Measurements from ENCODE around the gene TRIM15.

TRIM15 gene

DNA sequence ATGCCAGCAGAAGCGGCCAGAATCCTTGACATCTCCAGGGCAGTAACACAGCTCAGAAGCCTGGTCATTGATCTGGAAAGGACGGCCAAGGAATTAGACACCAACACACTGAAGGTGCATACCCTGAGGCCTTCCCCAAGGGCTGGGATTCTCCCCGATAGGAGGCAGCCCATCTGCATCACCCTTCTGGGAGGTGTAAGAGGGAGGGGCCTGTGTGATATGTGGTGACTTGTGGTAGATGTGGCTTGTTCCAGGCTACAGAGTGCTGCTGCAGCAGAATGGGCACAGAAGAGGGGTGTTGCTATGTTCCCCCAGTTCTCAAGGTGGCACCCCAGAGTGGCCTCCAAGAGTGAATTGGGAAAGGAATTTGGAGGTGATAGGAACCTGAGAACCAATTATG lies 16.2 kb upstream of the TRIM15 start:
- no peak for DNase-seq

DNA sequence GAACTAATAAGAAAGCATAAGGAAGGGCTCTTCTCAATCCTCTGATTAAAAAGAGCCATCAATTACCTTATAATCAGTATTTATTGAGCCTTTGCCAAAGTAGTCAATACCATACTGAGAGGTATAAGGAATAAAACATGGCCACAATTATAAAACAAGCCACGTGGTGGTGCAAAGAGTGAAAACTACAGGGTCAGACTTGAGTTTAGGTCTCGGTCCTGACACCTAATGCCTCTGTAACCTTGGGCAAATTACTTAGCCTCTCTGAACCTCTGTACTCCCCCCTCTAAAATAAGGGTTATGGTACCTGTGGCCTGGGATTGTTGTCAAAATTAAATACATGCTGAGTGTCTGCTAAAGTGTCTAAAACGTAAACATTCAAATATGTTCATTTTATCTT lies 14.1 kb upstream of the TRIM15 start:
- DNase-seq, result no peak

DNA sequence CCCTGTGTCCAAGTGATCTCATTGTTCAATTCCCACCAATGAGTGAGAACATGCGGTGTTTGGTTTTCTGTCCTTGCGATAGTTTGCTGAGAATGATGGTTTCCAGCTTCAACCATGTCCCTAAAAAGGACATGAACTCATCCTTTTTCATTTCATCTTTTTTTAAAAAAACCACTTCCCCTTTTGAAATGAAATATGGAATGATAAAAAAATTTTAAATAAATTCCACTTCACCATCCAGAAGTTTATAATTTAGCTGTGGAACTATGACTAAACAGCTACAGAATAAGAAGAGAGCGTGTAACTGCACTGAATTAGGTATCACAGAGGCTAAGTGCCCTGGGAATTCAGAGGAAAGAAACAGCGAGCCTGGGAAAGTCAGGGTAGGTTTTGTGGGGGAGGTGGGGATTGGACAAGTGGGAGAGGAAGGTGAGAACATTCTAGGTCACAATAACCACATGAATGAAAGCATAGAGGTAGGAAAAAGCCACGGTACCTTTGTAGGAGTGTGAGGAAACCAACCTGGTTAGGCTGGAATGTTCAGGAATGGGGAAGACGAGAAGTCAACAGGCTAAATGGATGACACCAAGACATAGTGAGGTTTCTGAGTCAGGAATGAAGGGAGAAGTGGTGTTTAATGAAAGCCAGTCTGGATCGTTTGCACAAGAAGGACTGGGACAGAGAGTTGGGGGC lies 13.3 kb upstream of the TRIM15 start:
- DNase-seq, result peak; percentile 35

- peak; percentile 26 for DNase-seq
These were observed 12.5 kb upstream of the TRIM15 start for GRCh38 chr6:30150671-30151395.

DNA sequence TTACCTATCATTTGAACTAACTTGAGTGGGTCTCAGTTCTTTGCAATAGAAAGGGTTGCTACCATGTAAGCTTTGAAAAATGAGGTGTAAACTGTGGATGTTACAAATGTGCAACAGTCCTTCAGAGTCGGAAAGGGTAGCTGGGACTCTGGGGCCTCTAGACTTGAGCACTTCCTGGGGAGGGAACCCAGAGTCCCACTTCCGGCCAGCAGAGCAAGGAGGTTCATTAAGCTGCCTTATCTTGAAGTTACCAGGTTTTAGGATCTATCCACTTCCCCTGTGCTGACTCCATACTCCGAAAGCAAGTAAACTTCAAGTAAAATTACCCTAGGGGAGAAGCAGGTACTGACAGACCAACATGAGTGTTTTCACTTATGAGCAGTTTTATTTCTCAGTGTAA lies 11.8 kb upstream of the TRIM15 start:
- no peak for DNase-seq

GRCh38 chr6:30152016-30152673 lies 11.2 kb upstream of the TRIM15 start:
- DNase-seq, result no peak

DNA sequence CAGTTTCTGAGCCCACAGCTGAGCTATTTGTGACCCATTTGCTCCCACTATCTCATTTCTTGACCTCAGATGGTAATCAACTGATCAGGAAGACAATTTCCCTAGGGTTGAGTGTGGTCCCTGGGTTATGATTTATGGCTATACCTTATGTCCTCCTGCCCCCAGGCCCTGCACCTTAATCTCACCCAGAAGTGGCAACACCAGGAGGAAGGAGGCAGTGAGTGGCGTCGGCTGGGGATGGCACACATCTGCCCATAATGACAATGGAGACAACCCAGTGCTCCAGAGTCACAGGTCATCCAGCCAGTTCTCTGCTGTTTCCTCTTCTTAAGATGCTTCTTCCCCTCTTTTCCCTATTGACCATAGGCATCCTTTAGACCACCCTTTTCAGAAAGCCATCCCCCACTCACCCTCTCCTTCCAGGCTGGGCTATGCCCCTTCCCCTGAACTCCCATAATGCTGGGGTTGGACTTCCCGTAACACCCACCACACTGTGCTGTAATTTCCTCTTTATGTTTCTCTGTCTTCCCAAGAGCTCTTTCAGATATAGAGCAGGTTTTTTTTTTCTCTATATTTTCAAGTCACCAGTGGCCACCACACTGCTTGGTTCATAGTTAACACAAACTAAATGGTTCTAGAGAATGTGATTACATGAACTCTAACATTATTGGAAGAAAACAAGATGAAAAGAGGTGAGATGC lies 10.3 kb upstream of the TRIM15 start:
- peak; percentile 17 for DNase-seq

GRCh38 chr6:30154061-30154460 lies 9.3 kb upstream of the TRIM15 start:
- DNase-seq, result peak; percentile 35

GRCh38 chr6:30154709-30155519 lies 8.4 kb upstream of the TRIM15 start:
- peak; percentile 55 for DNase-seq

GRCh38 chr6:30155520-30156261 lies 7.7 kb upstream of the TRIM15 start:
- peak; percentile 22 for DNase-seq

- no peak for DNase-seq
These were observed 7.1 kb upstream of the TRIM15 start for GRCh38 chr6:30156262-30156599.

- peak; percentile 19 for DNase-seq
These were observed 6.6 kb upstream of the TRIM15 start for GRCh38 chr6:30156774-30157173.

DNA sequence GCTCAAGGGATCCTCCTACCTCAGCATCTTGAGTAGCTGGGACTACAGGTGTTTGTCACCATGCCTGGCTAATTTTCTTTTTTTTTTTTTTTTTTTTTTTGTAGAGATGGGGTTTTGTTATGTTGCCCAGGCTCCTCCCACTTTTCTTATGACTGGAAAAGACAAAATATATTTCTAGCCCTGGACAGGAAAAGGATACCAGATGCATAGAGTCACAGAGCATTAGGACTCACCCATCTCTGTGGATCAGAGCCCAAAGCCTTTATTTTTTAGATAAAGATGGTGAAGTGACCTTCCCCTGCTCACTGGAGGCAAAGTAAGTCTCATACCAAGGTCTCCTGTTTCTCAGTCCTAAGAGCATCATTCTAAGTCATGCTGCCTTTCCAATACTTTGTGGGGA lies 5.8 kb upstream of the TRIM15 start:
- no peak for DNase-seq

- no peak for DNase-seq
These were observed 5.3 kb upstream of the TRIM15 start for GRCh38 chr6:30157999-30158398.

DNA sequence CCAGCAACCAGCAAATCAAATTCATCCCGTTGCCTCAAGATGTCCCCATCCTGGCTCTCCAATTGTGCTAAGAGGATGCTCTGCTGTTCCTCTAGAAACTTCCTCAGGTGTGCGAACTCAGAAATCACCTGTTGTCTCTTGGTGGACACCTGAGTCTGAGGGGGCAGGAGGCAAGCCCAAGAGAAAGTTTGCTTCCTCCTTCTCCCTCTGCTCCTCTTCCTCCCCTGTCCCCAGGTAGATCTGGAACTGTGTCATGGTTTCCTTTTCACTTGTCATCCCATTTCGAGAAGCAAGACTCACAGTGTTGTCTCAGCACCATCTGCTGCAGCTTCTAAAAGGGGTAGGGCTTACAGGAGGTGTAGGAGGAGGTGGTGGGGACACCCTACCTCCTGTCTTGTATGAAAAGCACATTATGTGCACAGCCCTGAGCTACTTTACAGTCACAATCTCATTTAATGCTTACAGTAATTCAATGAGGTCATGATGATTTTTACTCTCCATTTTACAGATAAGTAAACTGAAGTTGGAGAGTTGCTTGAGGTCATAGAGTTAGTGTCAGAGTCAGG lies 4.8 kb upstream of the TRIM15 start:
- peak; percentile 12 for DNase-seq

GRCh38 chr6:30160008-30160784 lies 3.1 kb upstream of the TRIM15 start:
- DNase-seq, result peak; percentile 43

DNA sequence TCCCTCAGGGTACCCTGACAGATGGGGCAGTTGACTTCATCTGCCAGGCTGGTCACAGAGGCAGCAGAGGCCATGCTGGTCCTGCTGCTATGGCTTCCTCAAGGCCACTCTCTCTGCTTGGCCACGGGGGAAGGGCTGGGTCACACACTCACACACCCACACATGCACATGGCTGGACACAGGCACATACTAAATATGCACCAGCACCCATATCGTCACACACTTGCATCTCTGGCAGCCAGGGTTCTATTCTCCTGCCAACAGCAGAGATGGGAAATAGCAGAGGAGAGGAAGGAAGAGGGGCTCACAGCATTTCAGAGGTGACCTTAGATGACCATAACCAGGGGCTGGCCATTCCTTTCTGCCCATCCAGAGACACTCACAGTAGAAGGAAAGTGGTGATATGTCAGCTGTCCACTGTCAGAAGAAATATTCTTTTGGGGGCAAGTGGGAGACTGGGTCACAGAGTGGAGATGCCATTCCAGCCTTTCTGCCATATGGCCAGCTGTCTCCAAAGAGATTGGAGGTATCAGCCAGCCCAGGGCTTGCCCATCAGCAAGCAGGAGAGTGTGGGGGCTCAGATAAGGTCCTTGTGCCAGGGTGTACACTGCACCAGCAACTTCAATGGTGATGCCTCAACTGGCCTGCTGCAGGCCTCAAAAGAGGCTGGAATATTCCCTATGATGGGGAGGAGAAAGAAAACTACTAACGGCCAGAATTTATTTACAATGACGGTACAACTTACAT lies 2.4 kb upstream of the TRIM15 start, which contains the start of gene TRIM10:
Gene TRIM10, minus strand, starts transcription at position 427 of the 747 bp plus-strand sequence. Its CDS starts 353 bp downstream, at position 74.
- peak; percentile 29 for DNase-seq

GRCh38 chr6:30162265-30163089 lies 869 bp upstream of the TRIM15 start:
- DNase-seq, result peak; percentile 17

Data from islet precursor cell (in vitro differentiated cells).